PFSK-1 (cell line): ENCODE measurements around the gene MAU2.
A peak's percentile ranks its signal among the peaks of the same experiment; 100 is the strongest.

Experiments used
- FOXP2 ChIP-seq: optimal IDR thresholded peaks from 2 replicates; pipeline ENCODE3; 2011; ENCODE audit warnings: borderline replicate concordance, control low read depth, inconsistent platforms; ENCODE audit not compliant: insufficient read depth; ENCODE audit errors: extremely low read length, extremely low read depth
- POLR2AphosphoS5 ChIP-seq: IDR thresholded peaks from 2 replicates; pipeline ENCODE4 v1.6.1; 2012; ENCODE audit warnings: low read depth, mild to moderate bottlenecking, control low read depth, low read length, moderate library complexity
- SIN3A ChIP-seq: IDR thresholded peaks from 2 replicates; pipeline ENCODE4 v1.6.1; 2012; ENCODE audit warnings: mild to moderate bottlenecking, low read length, moderate library complexity, borderline replicate concordance; ENCODE audit not compliant: insufficient read depth
- TAF1 ChIP-seq: IDR thresholded peaks from 2 replicates; pipeline ENCODE4 v1.6.1; 2012; ENCODE audit warnings: low read length, control low read depth, borderline replicate concordance; ENCODE audit not compliant: insufficient read depth
- TF ChIP-seq, protein P1 (sequence below), 2 experiments: IDR thresholded peaks; 2 replicates each; pipeline versions ENCODE4 v1.6.1 to v1.8.0; 2011 to 2012; ENCODE audit warnings: low read depth in 2 of 2, low read length in 2 of 2, control low read depth in 1 of 2, inconsistent platforms in 1 of 2, mild to moderate bottlenecking in 1 of 2, moderate library complexity in 1 of 2; ENCODE audit not compliant: insufficient read depth in 1 of 2

DNA sequence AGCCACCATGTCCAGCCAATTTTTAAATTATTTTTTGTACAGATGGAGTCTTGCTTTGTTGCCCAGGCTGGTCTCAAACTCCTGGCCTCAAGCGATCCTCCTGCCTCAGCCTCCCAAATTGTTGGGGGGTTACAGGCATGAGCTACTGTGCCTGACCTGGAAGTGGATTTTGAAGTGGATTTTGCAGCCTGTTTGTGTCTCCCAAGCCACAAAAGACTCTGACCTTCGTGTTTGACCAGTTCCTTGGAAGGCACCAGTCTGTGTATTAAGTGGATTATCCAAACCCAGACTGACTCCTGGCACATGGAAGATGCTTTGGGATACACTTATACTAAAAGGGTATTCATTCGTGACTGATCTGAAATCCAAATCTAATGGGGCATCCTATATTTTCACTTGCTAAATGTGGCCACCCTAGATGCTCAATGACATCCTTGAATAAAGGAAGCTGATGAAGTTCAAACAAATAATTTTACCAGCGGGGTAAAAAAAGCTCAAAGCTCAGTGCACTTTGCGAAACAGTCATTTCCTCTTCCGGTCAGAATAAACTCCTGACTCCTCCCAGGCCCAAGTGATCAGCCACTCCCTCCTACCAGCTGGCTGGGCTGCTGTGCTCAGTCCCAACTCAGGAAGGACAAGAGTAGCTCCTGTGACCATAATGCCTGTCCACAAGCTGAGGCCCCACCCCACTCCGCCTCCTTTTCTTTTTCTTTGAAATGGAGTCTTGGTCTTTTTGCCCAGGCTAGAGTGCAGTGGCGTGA lies 52.2 kb downstream of the MAU2 start:
- TF ChIP-seq TAF1 (0 out of 2 replicates have a peak, but pooled peaks have one; percentile 30), POLR2AphosphoS5 (peak; percentile 52; the same call in 1 of the 2 replicates), SIN3A (peak; percentile 64; the same call in 1 of the 2 replicates), FOXP2 (peak; percentile 40)
- TF ChIP-seq, protein P1, sequence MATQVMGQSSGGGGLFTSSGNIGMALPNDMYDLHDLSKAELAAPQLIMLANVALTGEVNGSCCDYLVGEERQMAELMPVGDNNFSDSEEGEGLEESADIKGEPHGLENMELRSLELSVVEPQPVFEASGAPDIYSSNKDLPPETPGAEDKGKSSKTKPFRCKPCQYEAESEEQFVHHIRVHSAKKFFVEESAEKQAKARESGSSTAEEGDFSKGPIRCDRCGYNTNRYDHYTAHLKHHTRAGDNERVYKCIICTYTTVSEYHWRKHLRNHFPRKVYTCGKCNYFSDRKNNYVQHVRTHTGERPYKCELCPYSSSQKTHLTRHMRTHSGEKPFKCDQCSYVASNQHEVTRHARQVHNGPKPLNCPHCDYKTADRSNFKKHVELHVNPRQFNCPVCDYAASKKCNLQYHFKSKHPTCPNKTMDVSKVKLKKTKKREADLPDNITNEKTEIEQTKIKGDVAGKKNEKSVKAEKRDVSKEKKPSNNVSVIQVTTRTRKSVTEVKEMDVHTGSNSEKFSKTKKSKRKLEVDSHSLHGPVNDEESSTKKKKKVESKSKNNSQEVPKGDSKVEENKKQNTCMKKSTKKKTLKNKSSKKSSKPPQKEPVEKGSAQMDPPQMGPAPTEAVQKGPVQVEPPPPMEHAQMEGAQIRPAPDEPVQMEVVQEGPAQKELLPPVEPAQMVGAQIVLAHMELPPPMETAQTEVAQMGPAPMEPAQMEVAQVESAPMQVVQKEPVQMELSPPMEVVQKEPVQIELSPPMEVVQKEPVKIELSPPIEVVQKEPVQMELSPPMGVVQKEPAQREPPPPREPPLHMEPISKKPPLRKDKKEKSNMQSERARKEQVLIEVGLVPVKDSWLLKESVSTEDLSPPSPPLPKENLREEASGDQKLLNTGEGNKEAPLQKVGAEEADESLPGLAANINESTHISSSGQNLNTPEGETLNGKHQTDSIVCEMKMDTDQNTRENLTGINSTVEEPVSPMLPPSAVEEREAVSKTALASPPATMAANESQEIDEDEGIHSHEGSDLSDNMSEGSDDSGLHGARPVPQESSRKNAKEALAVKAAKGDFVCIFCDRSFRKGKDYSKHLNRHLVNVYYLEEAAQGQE (IDR thresholded peaks at IDR 0.05; ENCODE audit: insufficient read depth in 1 of 2, low read depth in 2 of 2, low read length in 2 of 2) = no peak
